Naive thymus-derived CD4-positive, alpha-beta T cell (primary cell): ENCODE results near the gene GNPAT. TPM values are rescaled to one million over a fixed set of nuclear protein-coding genes. Genes with fewer than 3 reads are reported as not detected.

Source experiments
- ATAC-seq: fragments of 150-1000 bp; cut with Tn5 transposase; 2 replicates; pipeline ENCODE4 v1.10.0; 2021; ENCODE audit warnings: mild to moderate bottlenecking, moderate library complexity
- CTCF ChIA-PET: fragments of 350-600 bp; sonication (Branson Sonifier 250); formaldehyde crosslinking; loops from one replicate; lab custom pipeline; 2021; ENCODE audit warnings: antibody characterized with exemption; lab: Charles Lee
- POLR2A ChIA-PET: fragments of 350-600 bp; sonication (Branson Sonifier 250); formaldehyde crosslinking; loops from one replicate; lab custom pipeline; 2021; ENCODE audit warnings: antibody characterized with exemption, inconsistent platforms; lab: Charles Lee
- DNase-seq, 9 donors: peaks; one replicate each; pipeline versions ENCODE4 v3.0.0 to v3.0.0-alpha.2; 2020 to 2022; ENCODE audit warnings: mixed read lengths in 1 of 9
- H3K27ac ChIP-seq: one replicate; pipeline ENCODE4 v1.7.0; 2013; ENCODE audit warnings: mild to moderate bottlenecking, low read depth, low read length, moderate library complexity
- H3K27me3 ChIP-seq, 2 donors: one replicate each; pipeline ENCODE4 v1.7.0; 2013; ENCODE audit warnings: low read length in 2 of 2, mild to moderate bottlenecking in 2 of 2, moderate library complexity in 2 of 2; ENCODE audit not compliant: control insufficient read depth in 2 of 2, insufficient read depth in 2 of 2
- H3K36me3 ChIP-seq, 3 experiments: 1 replicate in 2 of 3; 2 replicates in 1 of 3; pipeline ENCODE4 v1.7.0; 2013; ENCODE audit warnings: low read length in 3 of 3, mild to moderate bottlenecking in 3 of 3, moderate library complexity in 1 of 3; ENCODE audit not compliant: insufficient read depth in 3 of 3, control insufficient read depth in 2 of 3
- H3K4me1 ChIP-seq, 2 donors: one replicate each; pipeline ENCODE4 v1.7.0; 2013; ENCODE audit warnings: low read length in 2 of 2, mild to moderate bottlenecking in 2 of 2, moderate library complexity in 1 of 2; ENCODE audit not compliant: control insufficient read depth in 2 of 2, insufficient read depth in 2 of 2
- H3K4me3 ChIP-seq: 2 replicates; pipeline ENCODE4 v1.7.0; 2013; ENCODE audit warnings: mild to moderate bottlenecking, low read length
- H3K9me3 ChIP-seq, 3 experiments: 1 replicate in 2 of 3; 2 replicates in 1 of 3; pipeline ENCODE4 v1.7.0; 2013; ENCODE audit warnings: low read length in 3 of 3; ENCODE audit not compliant: control insufficient read depth in 2 of 3
- H3K27ac Mint-ChIP-seq, 9 donors: one replicate each; pipeline ENCODE4 v1.8.0; 2020 to 2022; ENCODE audit warnings: mixed read lengths in 9 of 9, mild to moderate bottlenecking in 8 of 9, moderate library complexity in 5 of 9, inconsistent platforms in 2 of 9
- H3K27me3 Mint-ChIP-seq, 5 donors: one replicate each; pipeline ENCODE4 v1.8.0; 2021 to 2022; ENCODE audit warnings: mixed read lengths in 5 of 5, mild to moderate bottlenecking in 1 of 5
- H3K36me3 Mint-ChIP-seq, 5 donors: one replicate each; pipeline ENCODE4 v1.8.0; 2020 to 2022; ENCODE audit warnings: mixed read lengths in 5 of 5, mild to moderate bottlenecking in 3 of 5, inconsistent platforms in 1 of 5
- H3K4me1 Mint-ChIP-seq, 7 donors: one replicate each; pipeline ENCODE4 v1.8.0; 2020 to 2022; ENCODE audit warnings: mixed read lengths in 7 of 7, mild to moderate bottlenecking in 3 of 7, inconsistent platforms in 1 of 7
- H3K4me3 Mint-ChIP-seq, 10 donors: one replicate each; pipeline ENCODE4 v1.8.0; 2020 to 2022; ENCODE audit warnings: mild to moderate bottlenecking in 10 of 10, mixed read lengths in 10 of 10, moderate library complexity in 6 of 10, inconsistent platforms in 2 of 10
- H3K9me3 Mint-ChIP-seq, 11 donors: one replicate each; pipeline ENCODE4 v1.8.0; 2020 to 2022; ENCODE audit warnings: mixed read lengths in 11 of 11, mild to moderate bottlenecking in 4 of 11, inconsistent platforms in 1 of 11, moderate library complexity in 1 of 11
- intact Hi-C, 2 donors: fragments of 100-400 bp; cut with micrococcal nuclease; formaldehyde crosslinking; loops; one replicate each; pipeline ENCODE4 v1.15.1; 2023
- polyA plus RNA-seq, 2 donors: library from polyadenylated mRNA; unstranded; fragments of 300-500 nt; fragmentation: Illumina TruSeq; gene quantifications; one replicate each; pipeline ENCODE4 v1.2.3, GENCODE V29; 2021
- total RNA-seq, 6 experiments: library from RNA in 5 of 6; stranded (reverse) in 5 of 6; gene quantifications; 1 replicate in 5 of 6; 2 replicates in 1 of 6; pipeline ENCODE4 v1.2.3 and lab custom pipeline; 2021 to 2026

The GNPAT gene
- total and polyA plus RNA-seq, 7 experiments from 2014 or later = 17.3 to 41.0 (median 34.4) TPM

- Mint-ChIP-seq H3K4me3 (peak overlapping the region; percentile 90 to 99 (median 95)), H3K9me3 (peaks cover 0 to 5% (median 0%) of the 10 kb centered on the region in 11 donors), H3K27me3 (no peaks in the 10 kb centered on the region), H3K27ac (peak overlapping the region; percentile 92 to 99 (median 97)), H3K36me3 (peaks cover 20 to 38% (median 29%) of the 10 kb centered on the region in 5 donors), H3K4me1 (peaks cover 51 to 86% (median 75%) of the 10 kb centered on the region in 7 donors)
- POLR2A ChIA-PET = interaction anchor here (0.6 to 1.0 kb wide), 4 partner anchors 11 to 195 kb away, joined by 3 to 14 read pairs (median 4); partner anchors contain the start of gene EGLN1
- peak in 2 of 9 donors; percentile 10 to 13 for DNase-seq
- Histone ChIP-seq H3K9me3 (no peaks in the 10 kb centered on the region), H3K27me3 (no peaks in the 10 kb centered on the region), H3K4me3 (peak overlapping the region; percentile 98), H3K4me1 (peaks cover 17 to 44% of the 10 kb centered on the region in 2 donors), H3K27ac (peak overlapping the region; percentile 93), H3K36me3 (peaks cover 0 to 37% (median 8%) of the 10 kb centered on the region in 3 experiments)
- ATAC-seq = no peak
- CTCF ChIA-PET = no interaction called here
- intact Hi-C loops = loop anchor here (2.0 to 10.0 kb wide), 7 partner anchors 182 to 1966 kb away; partner anchors contain the start of genes C1orf198 (in 1 of the 2), EGLN1 (in 1 of the 2), GALNT2 (in 1 of the 2) and NTPCR (in 1 of the 2)
Observed at GRCh38 chr1:231240531-231240882, 505 bp upstream of the GNPAT start.

- POLR2A ChIA-PET = interaction anchor here (0.6 to 1.6 kb wide), 9 partner anchors 9 to 599 kb away, joined by 3 to 7 read pairs (median 4); partner anchors contain the start of genes EXOC8 and SPRTN
- no peaks in the 10 kb centered on the region for H3K27me3 ChIP-seq
- peak overlapping the region; percentile 90 to 99 (median 95) for H3K4me3 Mint-ChIP-seq
- peak overlapping the region; percentile 98 for H3K4me3 ChIP-seq
- H3K9me3 Mint-ChIP-seq = peaks cover 0 to 5% (median 0%) of the 10 kb centered on the region in 11 donors
- H3K9me3 ChIP-seq = no peaks in the 10 kb centered on the region
- ATAC-seq (no peak), DNase-seq (no peak)
- H3K27ac ChIP-seq = peak overlapping the region; percentile 93
- H3K4me1 ChIP-seq = peaks cover 17 to 40% of the 10 kb centered on the region in 2 donors
- peak overlapping the region; percentile 92 to 99 (median 97) for H3K27ac Mint-ChIP-seq
- CTCF ChIA-PET = interaction anchor here (0.7 to 1.1 kb wide), 3 partner anchors 73 to 325 kb away, joined by 3 to 5 read pairs (median 3); partner anchors contain the start of gene SPRTN
- intact Hi-C loops = loop anchor here (1.0 to 10.0 kb wide), 17 partner anchors 30 to 1967 kb away; partner anchors contain the start of genes COG2 (in 2 of the 2), EGLN1 (in 2 of the 2), SPRTN (in 2 of the 2) and TSNAX (in 2 of the 2)
- H3K4me1 Mint-ChIP-seq = peaks cover 42 to 83% (median 72%) of the 10 kb centered on the region in 7 donors
- peaks cover 0 to 25% (median 8%) of the 10 kb centered on the region in 3 experiments for H3K36me3 ChIP-seq
- peaks cover 15 to 33% (median 26%) of the 10 kb centered on the region in 5 donors for H3K36me3 Mint-ChIP-seq
- no peaks in the 10 kb centered on the region for H3K27me3 Mint-ChIP-seq
Observed at GRCh38 chr1:231241750-231242149, 738 bp downstream of the GNPAT start.

- DNase-seq (no peak), ATAC-seq (no peak)
- Mint-ChIP-seq H3K27ac (peak overlapping the region in 8 of 9 donors; percentile 20 to 99 (median 94)), H3K36me3 (peaks cover 8 to 30% (median 22%) of the 10 kb centered on the region in 5 donors), H3K27me3 (no peaks in the 10 kb centered on the region), H3K9me3 (peaks cover 0 to 5% (median 0%) of the 10 kb centered on the region in 11 donors), H3K4me3 (peak overlapping the region; percentile 90 to 99 (median 95)), H3K4me1 (peaks cover 42 to 80% (median 72%) of the 10 kb centered on the region in 7 donors)
- ChIA-PET POLR2A (interaction anchor here (0.7 to 1.6 kb wide), 6 partner anchors 8 to 265 kb away, joined by 3 to 4 read pairs (median 3); no protein-coding TSS in a partner anchor), CTCF (interaction anchor here (0.7 to 1.1 kb wide), 3 partner anchors 72 to 326 kb away, joined by 3 to 5 read pairs (median 3); partner anchors contain the start of gene SPRTN)
- Histone ChIP-seq H3K36me3 (peaks cover 0 to 16% (median 5%) of the 10 kb centered on the region in 3 experiments), H3K4me3 (peak overlapping the region; percentile 98), H3K27me3 (no peaks in the 10 kb centered on the region), H3K4me1 (peaks cover 17 to 31% of the 10 kb centered on the region in 2 donors), H3K9me3 (no peaks in the 10 kb centered on the region), H3K27ac (no peak overlapping the region)
- intact Hi-C loops = loop anchor here (5.0 to 10.0 kb wide), 3 partner anchors 180 to 1968 kb away; partner anchors contain the start of genes EGLN1 (in 1 of the 2), GALNT2 (in 1 of the 2) and RAB4A (in 1 of the 2)
Observed at GRCh38 chr1:231242516-231243198, 1.6 kb downstream of the GNPAT start.

GRCh38 chr1:231248778-231249177 is 7.8 kb downstream of the GNPAT start:
- intact Hi-C loops = loop anchor here in 1 of 2 donors (10.0 kb wide), 1 partner anchor 1974 kb away; the partner anchor contains the start of gene RAB4A
- Mint-ChIP-seq H3K27ac (no peak overlapping the region), H3K4me1 (peaks cover 16 to 59% (median 46%) of the 10 kb centered on the region in 7 donors), H3K36me3 (peaks cover 18 to 45% (median 28%) of the 10 kb centered on the region in 5 donors), H3K27me3 (no peaks in the 10 kb centered on the region), H3K9me3 (no peaks in the 10 kb centered on the region), H3K4me3 (no peak overlapping the region)
- Histone ChIP-seq H3K4me1 (peaks cover 0 to 7% of the 10 kb centered on the region in 2 donors), H3K36me3 (peaks cover 9 to 29% (median 13%) of the 10 kb centered on the region in 3 experiments), H3K27ac (no peak overlapping the region), H3K4me3 (no peak overlapping the region), H3K9me3 (no peaks in the 10 kb centered on the region), H3K27me3 (no peaks in the 10 kb centered on the region)
- POLR2A ChIA-PET = no interaction called here
- ATAC-seq (no peak), DNase-seq (no peak)
- CTCF ChIA-PET = no interaction called here

GRCh38 chr1:231252336-231252735 is 11.3 kb downstream of the GNPAT start:
- no peak overlapping the region for H3K4me3 Mint-ChIP-seq
- Histone ChIP-seq H3K27ac (no peak overlapping the region), H3K27me3 (no peaks in the 10 kb centered on the region), H3K36me3 (peaks cover 12 to 51% (median 13%) of the 10 kb centered on the region in 3 experiments), H3K4me1 (no peaks in the 10 kb centered on the region), H3K4me3 (no peak overlapping the region), H3K9me3 (no peaks in the 10 kb centered on the region)
- CTCF ChIA-PET = no interaction called here
- POLR2A ChIA-PET = no interaction called here
- ATAC-seq = no peak
- H3K36me3 Mint-ChIP-seq = peaks cover 36 to 62% (median 48%) of the 10 kb centered on the region in 5 donors
- H3K27me3 Mint-ChIP-seq = no peaks in the 10 kb centered on the region
- peak overlapping the region in 1 of 9 donors; percentile 15 for H3K27ac Mint-ChIP-seq
- no peak for DNase-seq
- peaks cover 0 to 9% (median 0%) of the 10 kb centered on the region in 11 donors for H3K9me3 Mint-ChIP-seq
- intact Hi-C loops = no loop called here
- peaks cover 8 to 43% (median 20%) of the 10 kb centered on the region in 7 donors for H3K4me1 Mint-ChIP-seq

- Mint-ChIP-seq H3K27me3 (no peaks in the 10 kb centered on the region), H3K4me1 (peaks cover 0 to 10% (median 0%) of the 10 kb centered on the region in 7 donors), H3K36me3 (peaks cover 27 to 82% (median 63%) of the 10 kb centered on the region in 5 donors), H3K9me3 (peaks cover 0 to 25% (median 2%) of the 10 kb centered on the region in 11 donors), H3K4me3 (no peak overlapping the region), H3K27ac (no peak overlapping the region)
- Histone ChIP-seq H3K36me3 (peaks cover 17 to 65% (median 24%) of the 10 kb centered on the region in 3 experiments), H3K4me3 (no peak overlapping the region), H3K9me3 (no peaks in the 10 kb centered on the region), H3K27ac (no peak overlapping the region), H3K27me3 (no peaks in the 10 kb centered on the region), H3K4me1 (no peaks in the 10 kb centered on the region)
- ATAC-seq (no peak), DNase-seq (no peak)
- CTCF ChIA-PET = interaction anchor here (0.7 kb wide), 1 partner anchor 51 kb away, joined by 4 read pairs; no protein-coding TSS in a partner anchor
- intact Hi-C loops = no loop called here
- POLR2A ChIA-PET = no interaction called here
Observed at GRCh38 chr1:231260351-231260750, 19.3 kb downstream of the GNPAT start.
